ENCODE measurements around the gene GCG.

- TF ChIP-seq CTCF (conservative IDR thresholded peaks at IDR 0.05) (no peak), EZH2 (IDR thresholded peaks at IDR 0.05; ENCODE audit: low read depth) (no peak)
These were observed 52.2 kb downstream of the GCG start for GRCh38 chr2:162099836-162100235.
